Measurements from ENCODE around the gene PLAGL1.
"Not testable (repeated sequence)": the region's sequence is repeated elsewhere in the genome, so short reads cannot be mapped to it uniquely, and the experiment has no call there.

Gene PLAGL1

GRCh38 chr6:144019929-144020328, 11.9 kb upstream of the PLAGL1 start:
- Histone ChIP-seq H3K9me3 (ENCODE audit: insufficient read depth, low read length) (no peaks in the 10 kb centered on the region), H3K4me1 (ENCODE audit: insufficient read depth, insufficient read length) (no peaks in the 10 kb centered on the region), H3K27me3 (ENCODE audit: insufficient read depth, insufficient read length) (no peaks in the 10 kb centered on the region), H3K36me3 (ENCODE audit: insufficient read depth, insufficient read length, low read length) (no peaks in the 10 kb centered on the region), H3K4me3 (ENCODE audit: insufficient read length, low read depth) (no peak overlapping the region), H3K9ac (ENCODE audit: insufficient read length, low read depth) (no peak overlapping the region)
- DNase-seq (ENCODE audit: low read depth, low spot score): no peak
- TF ChIP-seq SUZ12 (IDR thresholded peaks at IDR 0.05; ENCODE audit: extremely low read depth, insufficient read depth, insufficient read length): no peak
- TF ChIP-seq ZNF274 (IDR thresholded peaks at IDR 0.05; ENCODE audit: low read depth, low read length): no peak
- no peak for TF ChIP-seq YY1 (IDR thresholded peaks at IDR 0.05; ENCODE audit: insufficient read depth, insufficient read length)

DNA sequence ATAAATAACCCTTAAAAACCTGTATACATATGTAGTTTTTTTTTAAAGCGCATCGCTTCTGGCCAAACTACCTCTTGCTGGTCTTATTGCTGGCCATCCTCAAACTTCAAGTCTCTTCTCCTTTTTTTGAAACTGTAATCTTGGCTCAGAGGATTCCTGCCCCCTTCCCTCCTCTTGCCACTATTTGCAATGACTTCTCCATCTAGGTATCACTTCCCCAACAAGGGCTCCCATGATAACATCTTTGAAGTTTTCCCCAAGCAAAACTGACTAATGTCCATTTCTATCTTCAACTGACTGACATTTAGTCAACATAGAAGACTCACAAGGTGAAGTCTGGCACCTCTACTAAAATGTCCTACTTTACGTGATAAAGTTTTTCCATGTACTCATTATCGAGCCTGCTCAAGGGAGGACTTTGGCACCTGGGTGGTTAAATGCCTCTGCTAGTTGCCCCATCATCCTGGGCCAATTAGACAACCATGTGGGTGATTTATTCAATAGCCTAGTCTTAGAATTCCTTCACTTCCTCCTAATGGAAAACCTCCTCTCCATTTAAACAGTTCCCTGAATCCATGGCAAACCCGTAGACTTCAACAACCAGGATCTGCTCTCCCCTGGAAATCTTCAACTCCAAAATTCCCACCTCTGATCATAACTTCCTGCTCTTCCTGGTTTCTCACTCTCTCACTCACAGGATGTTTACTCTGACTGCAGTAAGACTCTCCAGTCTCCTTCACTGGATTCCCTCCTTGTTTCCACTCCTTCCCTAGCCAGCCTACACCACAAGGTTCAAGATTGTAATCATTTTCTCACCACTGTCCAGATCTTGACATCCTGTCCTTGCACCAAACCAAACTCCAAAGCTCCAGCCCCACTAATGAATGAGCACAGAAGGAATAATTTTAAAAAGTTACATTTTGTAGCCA, 9.4 kb upstream of the PLAGL1 start:
- no peak for DNase-seq (ENCODE audit: low read depth, low spot score)

DNA sequence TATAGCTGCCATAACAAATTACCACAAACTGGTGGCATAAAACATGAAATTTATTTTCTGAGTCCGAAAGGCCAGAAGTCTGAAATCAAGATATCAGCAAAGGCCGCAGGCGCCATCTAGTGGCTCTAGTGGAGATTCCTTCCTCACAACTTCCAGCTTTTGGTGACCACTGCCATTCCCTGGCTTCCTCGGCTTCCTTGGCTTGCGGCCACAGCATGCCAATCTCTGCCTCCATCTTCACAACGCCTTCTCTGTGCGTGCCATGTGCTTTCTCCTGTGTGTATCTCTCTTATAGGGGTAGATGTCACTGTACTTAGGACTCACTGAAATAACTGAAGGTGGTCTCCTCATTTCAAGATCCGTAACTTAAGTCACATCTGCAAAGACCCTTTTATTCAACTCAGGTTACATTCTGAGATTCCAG, 5.4 kb upstream of the PLAGL1 start:
- H3K9me3 ChIP-seq (ENCODE audit: insufficient read depth, low read length): no peaks in the 10 kb centered on the region; the same call in 1 of the 2 replicates
- H3K36me3 ChIP-seq (ENCODE audit: insufficient read depth, insufficient read length, low read length): no peaks in the 10 kb centered on the region
- no peak overlapping the region for H3K4me3 ChIP-seq (ENCODE audit: insufficient read length, low read depth)
- peak; percentile 54 for DNase-seq (ENCODE audit: low read depth, low spot score)
- no peak overlapping the region for H3K9ac ChIP-seq (ENCODE audit: insufficient read length, low read depth)
- peaks cover 22% of the 10 kb centered on the region for H3K27me3 ChIP-seq (ENCODE audit: insufficient read depth, insufficient read length)
- H3K4me1 ChIP-seq (ENCODE audit: insufficient read depth, insufficient read length): no peaks in the 10 kb centered on the region
- TF ChIP-seq ZNF274 (IDR thresholded peaks at IDR 0.05; ENCODE audit: low read depth, low read length) (no peak), SUZ12 (IDR thresholded peaks at IDR 0.05; ENCODE audit: extremely low read depth, insufficient read depth, insufficient read length) (no peak), YY1 (IDR thresholded peaks at IDR 0.05; ENCODE audit: insufficient read depth, insufficient read length) (no peak)

More for the DNA sequence above, 9.4 kb upstream of the PLAGL1 start:
- TF ChIP-seq ZNF274 (IDR thresholded peaks at IDR 0.05; ENCODE audit: low read depth, low read length): no peak
- H3K9me3 ChIP-seq (ENCODE audit: insufficient read depth, low read length): no peaks in the 10 kb centered on the region; the same call in 1 of the 2 replicates
- no peaks in the 10 kb centered on the region for H3K4me1 ChIP-seq (ENCODE audit: insufficient read depth, insufficient read length)
- H3K4me3 ChIP-seq (ENCODE audit: insufficient read length, low read depth): no peak overlapping the region
- H3K9ac ChIP-seq (ENCODE audit: insufficient read length, low read depth): no peak overlapping the region
- no peaks in the 10 kb centered on the region for H3K36me3 ChIP-seq (ENCODE audit: insufficient read depth, insufficient read length, low read length)
- peaks cover 3% of the 10 kb centered on the region for H3K27me3 ChIP-seq (ENCODE audit: insufficient read depth, insufficient read length)

DNA sequence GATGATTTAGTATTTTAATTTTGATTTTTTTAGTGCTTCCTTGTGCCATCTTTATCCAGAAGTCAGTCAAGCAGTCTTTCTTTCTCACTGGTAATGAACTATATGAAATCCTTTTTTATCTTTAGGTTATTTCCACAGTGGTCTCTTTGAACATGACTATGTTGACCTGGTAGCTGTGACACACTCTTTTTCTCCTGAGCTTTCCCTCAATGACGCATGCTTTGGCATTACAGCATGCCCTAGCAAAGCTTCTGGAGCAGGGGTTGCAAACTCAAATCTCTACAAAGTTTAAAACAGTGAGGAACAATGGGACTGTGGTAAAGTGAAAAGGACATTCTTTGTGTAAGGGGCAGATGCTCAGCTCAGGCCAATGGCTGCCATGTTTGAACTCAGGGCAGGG, 4.5 kb upstream of the PLAGL1 start:
- no peak for TF ChIP-seq ZNF274 (IDR thresholded peaks at IDR 0.05; ENCODE audit: low read depth, low read length)
- TF ChIP-seq SUZ12 (IDR thresholded peaks at IDR 0.05; ENCODE audit: extremely low read depth, insufficient read depth, insufficient read length): no peak
- no peak for TF ChIP-seq YY1 (IDR thresholded peaks at IDR 0.05; ENCODE audit: insufficient read depth, insufficient read length)
- peaks cover 32% of the 10 kb centered on the region for H3K27me3 ChIP-seq (ENCODE audit: insufficient read depth, insufficient read length)

GRCh38 chr6:144009628-144010027, 1.6 kb upstream of the PLAGL1 start:
- H3K36me3 ChIP-seq (ENCODE audit: insufficient read depth, insufficient read length, low read length); DNase-seq (ENCODE audit: low read depth, low spot score); H3K9me3 ChIP-seq (ENCODE audit: insufficient read depth, low read length); H3K9ac ChIP-seq (ENCODE audit: insufficient read length, low read depth); H3K4me1 ChIP-seq (ENCODE audit: insufficient read depth, insufficient read length); H3K4me3 ChIP-seq (ENCODE audit: insufficient read length, low read depth): not testable (repeated sequence)
- H3K27me3 ChIP-seq (ENCODE audit: insufficient read depth, insufficient read length): peaks cover 50% of the 10 kb centered on the region

More for the DNA sequence above, 4.5 kb upstream of the PLAGL1 start:
- Histone ChIP-seq H3K9me3 (ENCODE audit: insufficient read depth, low read length) (no peaks in the 10 kb centered on the region; the same call in 1 of the 2 replicates), H3K36me3 (ENCODE audit: insufficient read depth, insufficient read length, low read length) (no peaks in the 10 kb centered on the region), H3K4me3 (ENCODE audit: insufficient read length, low read depth) (no peak overlapping the region), H3K9ac (ENCODE audit: insufficient read length, low read depth) (no peak overlapping the region), H3K4me1 (ENCODE audit: insufficient read depth, insufficient read length) (no peaks in the 10 kb centered on the region)
- DNase-seq (ENCODE audit: low read depth, low spot score): no peak

- peak overlapping the region; percentile 58 for H3K4me3 ChIP-seq (ENCODE audit: insufficient read length, low read depth)
- no peaks in the 10 kb centered on the region for H3K36me3 ChIP-seq (ENCODE audit: insufficient read depth, insufficient read length, low read length)
- H3K9ac ChIP-seq (ENCODE audit: insufficient read length, low read depth): peak overlapping the region; percentile 74
- DNase-seq (ENCODE audit: low read depth, low spot score): no peak
- no peak for TF ChIP-seq YY1 (IDR thresholded peaks at IDR 0.05; ENCODE audit: insufficient read depth, insufficient read length)
- no peak for TF ChIP-seq SUZ12 (IDR thresholded peaks at IDR 0.05; ENCODE audit: extremely low read depth, insufficient read depth, insufficient read length)
- TF ChIP-seq ZNF274 (IDR thresholded peaks at IDR 0.05; ENCODE audit: low read depth, low read length): no peak
- H3K9me3 ChIP-seq (ENCODE audit: insufficient read depth, low read length): no peaks in the 10 kb centered on the region; the same call in 1 of the 2 replicates
- H3K4me1 ChIP-seq (ENCODE audit: insufficient read depth, insufficient read length): no peaks in the 10 kb centered on the region
- H3K27me3 ChIP-seq (ENCODE audit: insufficient read depth, insufficient read length): peaks cover 50% of the 10 kb centered on the region
These were observed 787 bp upstream of the PLAGL1 start for GRCh38 chr6:144008846-144009245.

DNA sequence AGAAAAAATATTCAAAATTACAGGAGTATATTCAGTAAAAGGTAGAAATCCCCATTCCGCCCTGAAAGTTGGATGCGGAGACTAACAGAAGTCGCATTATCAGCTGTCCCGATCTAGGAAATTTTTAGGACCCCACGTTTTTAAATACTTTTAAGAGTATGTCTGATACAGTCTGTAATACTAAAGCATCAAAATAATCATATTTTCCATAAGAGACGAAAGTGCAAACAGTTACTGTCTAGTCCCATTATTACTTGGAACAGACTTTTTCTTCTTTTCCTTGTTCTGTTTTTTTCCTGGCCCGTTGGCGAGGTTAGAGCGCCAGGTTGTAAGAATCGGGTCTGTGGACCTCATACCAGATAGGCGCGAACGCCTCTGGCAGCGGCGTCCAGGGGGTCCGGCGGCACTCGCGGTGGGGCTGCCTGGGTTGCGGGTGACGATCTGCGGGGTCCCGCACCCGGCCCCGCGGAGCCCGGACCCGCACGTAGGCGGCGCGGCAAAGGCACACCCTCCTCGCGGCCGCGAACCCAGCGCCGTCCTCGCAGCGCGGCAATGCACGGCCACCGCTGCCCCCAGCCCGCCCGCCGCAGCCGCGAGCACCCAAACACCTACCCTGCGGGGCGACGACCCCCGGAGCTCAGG, 460 bp downstream of the PLAGL1 start:
- H3K4me1 ChIP-seq (ENCODE audit: insufficient read depth, insufficient read length): no peaks in the 10 kb centered on the region
- peaks cover 49% of the 10 kb centered on the region for H3K27me3 ChIP-seq (ENCODE audit: insufficient read depth, insufficient read length)
- no peaks in the 10 kb centered on the region for H3K36me3 ChIP-seq (ENCODE audit: insufficient read depth, insufficient read length, low read length)
- no peak for DNase-seq (ENCODE audit: low read depth, low spot score)
- H3K4me3 ChIP-seq (ENCODE audit: insufficient read length, low read depth): peak overlapping the region; percentile 58
- H3K9ac ChIP-seq (ENCODE audit: insufficient read length, low read depth): peak overlapping the region; percentile 74
- TF ChIP-seq ZNF274 (IDR thresholded peaks at IDR 0.05; ENCODE audit: low read depth, low read length) (no peak), SUZ12 (IDR thresholded peaks at IDR 0.05; ENCODE audit: extremely low read depth, insufficient read depth, insufficient read length) (peak; percentile 31)
- peaks cover 7% of the 10 kb centered on the region; the same call in 1 of the 2 replicates for H3K9me3 ChIP-seq (ENCODE audit: insufficient read depth, low read length)

All from NT2/D1 (cell line).